H9 (cell line): Measurements from ENCODE around the gene POP4. TPM values are rescaled to one million over a fixed set of nuclear protein-coding genes. Genes with fewer than 3 reads are reported as not detected.

ENCODE experiments used
- DNase-seq: peaks from one replicate; pipeline ENCODE4 v3.0.0-alpha.2; 2017
- H2AFZ ChIP-seq: one replicate; pipeline ENCODE4 v1.6.1; 2013; ENCODE audit warnings: mild to moderate bottlenecking, low read length, control low read depth, moderate library complexity
- H2AK5ac ChIP-seq: 2 replicates; pipeline ENCODE4 v1.6.1; 2013; ENCODE audit warnings: low read length, control low read depth, mixed read lengths; ENCODE audit not compliant: insufficient read length
- H2BK120ac ChIP-seq: one replicate; pipeline ENCODE4 v1.6.1; 2013; ENCODE audit warnings: low read depth, mild to moderate bottlenecking, low read length, control low read depth, inconsistent platforms; ENCODE audit not compliant: poor library complexity, severe bottlenecking
- H2BK12ac ChIP-seq: 2 replicates; pipeline ENCODE4 v1.6.1; 2013; ENCODE audit warnings: low read length, control low read depth, mixed read lengths, low read depth; ENCODE audit not compliant: insufficient read length
- H2BK15ac ChIP-seq: 2 replicates; pipeline ENCODE4 v1.6.1; 2013; ENCODE audit warnings: low read depth, low read length, control low read depth
- H2BK20ac ChIP-seq: one replicate; pipeline ENCODE4 v1.6.1; 2013; ENCODE audit warnings: low read depth, mild to moderate bottlenecking, low read length, control low read depth, inconsistent platforms; ENCODE audit not compliant: poor library complexity, severe bottlenecking
- H2BK5ac ChIP-seq: 2 replicates; pipeline ENCODE4 v1.6.1; 2013; ENCODE audit warnings: low read length, control low read depth, mixed read lengths; ENCODE audit not compliant: insufficient read length
- H3K14ac ChIP-seq: 2 replicates; pipeline ENCODE4 v1.6.1; 2013; ENCODE audit warnings: low read length, control low read depth; ENCODE audit not compliant: insufficient read depth
- H3K18ac ChIP-seq: 2 replicates; pipeline ENCODE4 v1.6.1; 2013; ENCODE audit warnings: low read depth, mild to moderate bottlenecking, mixed read lengths, low read length, control low read depth; ENCODE audit not compliant: insufficient read length
- H3K23ac ChIP-seq: 2 replicates; pipeline ENCODE4 v1.6.1; 2013; ENCODE audit warnings: low read length, control low read depth, mixed read lengths, low read depth; ENCODE audit not compliant: insufficient read length
- H3K23me2 ChIP-seq: 2 replicates; pipeline ENCODE4 v1.6.1; 2013; ENCODE audit warnings: low read depth, mild to moderate bottlenecking, mixed read lengths, low read length, control low read depth; ENCODE audit not compliant: insufficient read length, poor library complexity, severe bottlenecking
- H3K27ac ChIP-seq: 2 replicates; pipeline ENCODE4 v1.5.1; 2013; ENCODE audit warnings: low read length, control low read depth, mixed read lengths, low read depth; ENCODE audit not compliant: insufficient read length
- H3K27me3 ChIP-seq: 2 replicates; pipeline ENCODE4 v1.6.1; 2013; ENCODE audit warnings: low read length, control low read depth, inconsistent platforms; ENCODE audit not compliant: insufficient read depth
- H3K4ac ChIP-seq: 2 replicates; pipeline ENCODE4 v1.6.1; 2013; ENCODE audit warnings: low read depth, mild to moderate bottlenecking, control low read depth, inconsistent platforms, low read length, moderate library complexity
- H3K4me1 ChIP-seq: 2 replicates; pipeline ENCODE4 v1.6.1; 2013; ENCODE audit warnings: low read length, control low read depth, inconsistent platforms; ENCODE audit not compliant: insufficient read depth
- H3K4me2 ChIP-seq: 2 replicates; pipeline ENCODE4 v1.6.1; 2013; ENCODE audit warnings: low read length, control low read depth, mixed read lengths; ENCODE audit not compliant: insufficient read length, insufficient read depth
- H3K56ac ChIP-seq: 2 replicates; pipeline ENCODE4 v1.6.1; 2013; ENCODE audit warnings: low read depth, mild to moderate bottlenecking, mixed read lengths, low read length, control low read depth; ENCODE audit not compliant: insufficient read length
- H3K79me1 ChIP-seq: 2 replicates; pipeline ENCODE4 v1.6.1; 2013; ENCODE audit warnings: low read depth, mild to moderate bottlenecking, moderate library complexity, low read length, control low read depth, inconsistent platforms; ENCODE audit not compliant: insufficient read depth, poor library complexity, severe bottlenecking
- H3K79me2 ChIP-seq: 2 replicates; pipeline ENCODE4 v1.6.1; 2013; ENCODE audit warnings: low read length, control low read depth, inconsistent platforms; ENCODE audit not compliant: insufficient read depth
- H3K9ac ChIP-seq: 2 replicates; pipeline ENCODE4 v1.6.1; 2013; ENCODE audit warnings: low read length, control low read depth, mixed read lengths; ENCODE audit not compliant: insufficient read length; ENCODE audit errors: extremely low read depth
- H3K9me3 ChIP-seq: one replicate; pipeline ENCODE4 v1.6.1; 2013; ENCODE audit warnings: low read depth, low read length, inconsistent platforms; ENCODE audit not compliant: control insufficient read depth
- H3T11ph ChIP-seq: one replicate; pipeline ENCODE4 v1.6.1; 2013; ENCODE audit warnings: mild to moderate bottlenecking, low read length, control low read depth, inconsistent platforms
- H4K20me1 ChIP-seq: one replicate; pipeline ENCODE4 v1.6.1; 2013; ENCODE audit not compliant: control insufficient read depth, insufficient read length, insufficient read depth
- H4K5ac ChIP-seq: 2 replicates; pipeline ENCODE4 v1.6.1; 2013; ENCODE audit warnings: low read depth, mild to moderate bottlenecking, mixed read lengths, low read length, control low read depth; ENCODE audit not compliant: insufficient read length
- H4K8ac ChIP-seq: replicated peaks from 2 replicates; pipeline ENCODE4 v1.6.1; 2013; ENCODE audit warnings: low read length, control low read depth, mixed read lengths, low read depth; ENCODE audit not compliant: insufficient read length
- H4K91ac ChIP-seq: 2 replicates; pipeline ENCODE4 v1.6.1; 2013; ENCODE audit warnings: low read depth, mild to moderate bottlenecking, moderate library complexity, mixed read lengths, low read length, control low read depth; ENCODE audit not compliant: insufficient read length
- H3K27ac Mint-ChIP-seq, 3 experiments: 2 replicates in 2 of 3; 3 replicates in 1 of 3; pipeline ENCODE4 v1.8.0; 2020 to 2021; ENCODE audit warnings: mixed read lengths in 3 of 3, mild to moderate bottlenecking in 1 of 3, moderate library complexity in 1 of 3
- H3K27me3 Mint-ChIP-seq: 2 replicates; pipeline ENCODE4 v1.8.0; 2021; ENCODE audit warnings: low read depth, mild to moderate bottlenecking, moderate library complexity, mixed read lengths
- H3K36me3 Mint-ChIP-seq, 3 experiments: 2 replicates in 2 of 3; 3 replicates in 1 of 3; pipeline ENCODE4 v1.8.0; 2020 to 2021; ENCODE audit warnings: low read depth in 3 of 3, mixed read lengths in 3 of 3; ENCODE audit not compliant: insufficient read depth in 1 of 3
- H3K4me1 Mint-ChIP-seq, 2 experiments: 2 replicates each; pipeline ENCODE4 v1.8.0; 2020; ENCODE audit warnings: mixed read lengths in 2 of 2
- H3K4me3 Mint-ChIP-seq, 2 experiments: 2 replicates in 1 of 2; 3 replicates in 1 of 2; pipeline ENCODE4 v1.8.0; 2020 to 2021; ENCODE audit warnings: mild to moderate bottlenecking in 2 of 2, mixed read lengths in 2 of 2, moderate library complexity in 1 of 2
- H3K9me3 Mint-ChIP-seq, 2 experiments: 2 replicates in 1 of 2; 3 replicates in 1 of 2; pipeline ENCODE4 v1.8.0; 2020; ENCODE audit warnings: mild to moderate bottlenecking in 2 of 2, mixed read lengths in 2 of 2, moderate library complexity in 1 of 2
- WGBS: extraction: QIAGEN DNeasy Blood & Tissue Kit; methylation state at CpG from one replicate; pipeline ENCODE4 v1.1.7; 2013; ENCODE audit warnings: missing lambda C conversion rate, low lambda C conversion rate, mixed read lengths; ENCODE audit not compliant: insufficient read length; ENCODE audit errors: extremely low coverage; 5-methylcytosine and 5-hydroxymethylcytosine counted together
- total RNA-seq: library from RNA; stranded (reverse); gene quantifications from 2 replicates; pipeline ENCODE4 v1.2.1, GENCODE V29; 2021
- TF ChIP-seq, protein P1 (sequence below): fragments of 200-600 bp; sonication (generic); conservative IDR thresholded peaks from 3 replicates; pipeline ENCODE4 v1.8.0; 2021; ENCODE audit warnings: antibody characterized with exemption, mild to moderate bottlenecking

The POP4 gene
- total RNA-seq, 1 experiment from 2014 or later, result 51.4 TPM

DNA sequence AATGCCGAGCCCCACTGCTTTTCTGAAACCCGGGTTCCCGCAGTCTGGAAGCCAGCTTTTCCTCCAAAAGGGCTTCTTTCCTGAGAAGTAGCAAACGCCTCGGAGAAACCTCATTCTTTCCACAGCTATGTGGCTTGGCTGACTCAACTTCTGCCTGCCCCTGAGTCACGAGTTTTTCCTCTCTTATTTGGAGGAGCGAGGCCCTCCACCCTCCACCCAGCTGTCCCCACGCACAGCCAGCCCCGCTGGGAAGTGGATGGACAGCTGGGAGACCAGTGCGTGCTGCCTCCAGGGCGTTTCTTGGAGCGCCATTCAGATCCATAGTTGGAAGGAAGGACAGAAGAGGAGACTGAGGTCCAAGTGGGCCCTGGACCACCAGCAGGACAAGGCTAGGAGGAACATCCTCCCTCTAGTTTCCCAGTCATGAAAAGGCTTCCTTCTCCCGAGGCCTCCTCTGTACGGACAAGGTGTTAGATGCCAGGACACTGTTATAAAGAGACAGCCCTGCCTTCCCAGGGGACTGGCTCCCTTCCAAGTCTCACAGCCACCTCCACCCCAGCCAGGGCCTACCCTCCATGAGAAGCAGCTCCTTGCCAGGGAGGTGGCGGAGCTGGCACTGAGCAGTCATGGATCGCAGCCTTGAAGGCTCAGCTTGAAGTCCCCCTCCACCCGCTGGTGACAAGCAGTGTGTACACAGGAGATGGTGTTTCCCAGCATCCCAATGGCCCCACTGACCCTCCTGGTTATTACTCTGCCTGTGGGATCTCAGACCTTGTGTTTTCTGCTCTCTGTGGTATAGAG is 56.7 kb downstream of the POP4 start:
- Histone ChIP-seq H4K8ac (no peak overlapping the region), H4K20me1 (no peaks in the 10 kb centered on the region), H3K14ac (no peak overlapping the region), H3K27me3 (no peaks in the 10 kb centered on the region), H4K91ac (no peak overlapping the region), H2BK20ac (no peak overlapping the region), H3T11ph (no peak overlapping the region), H3K4ac (no peak overlapping the region), H2BK5ac (no peak overlapping the region), H3K79me2 (no peaks in the 10 kb centered on the region), H3K18ac (no peak overlapping the region), H3K27ac (no peak overlapping the region), H3K56ac (no peak overlapping the region), H3K79me1 (no peaks in the 10 kb centered on the region), H2AK5ac (no peak overlapping the region), H3K9me3 (no peaks in the 10 kb centered on the region), H2BK120ac (no peak overlapping the region), H3K4me2 (no peak overlapping the region), H4K5ac (no peak overlapping the region), H3K9ac (no peak overlapping the region), H3K23me2 (peaks cover 14% of the 10 kb centered on the region), H3K4me1 (peaks cover 8% of the 10 kb centered on the region; the same call in 1 of the 2 replicates), H2BK15ac (no peak overlapping the region), H2BK12ac (no peak overlapping the region), H3K23ac (no peak overlapping the region), H2AFZ (no peak overlapping the region)
- TF ChIP-seq, protein P1, sequence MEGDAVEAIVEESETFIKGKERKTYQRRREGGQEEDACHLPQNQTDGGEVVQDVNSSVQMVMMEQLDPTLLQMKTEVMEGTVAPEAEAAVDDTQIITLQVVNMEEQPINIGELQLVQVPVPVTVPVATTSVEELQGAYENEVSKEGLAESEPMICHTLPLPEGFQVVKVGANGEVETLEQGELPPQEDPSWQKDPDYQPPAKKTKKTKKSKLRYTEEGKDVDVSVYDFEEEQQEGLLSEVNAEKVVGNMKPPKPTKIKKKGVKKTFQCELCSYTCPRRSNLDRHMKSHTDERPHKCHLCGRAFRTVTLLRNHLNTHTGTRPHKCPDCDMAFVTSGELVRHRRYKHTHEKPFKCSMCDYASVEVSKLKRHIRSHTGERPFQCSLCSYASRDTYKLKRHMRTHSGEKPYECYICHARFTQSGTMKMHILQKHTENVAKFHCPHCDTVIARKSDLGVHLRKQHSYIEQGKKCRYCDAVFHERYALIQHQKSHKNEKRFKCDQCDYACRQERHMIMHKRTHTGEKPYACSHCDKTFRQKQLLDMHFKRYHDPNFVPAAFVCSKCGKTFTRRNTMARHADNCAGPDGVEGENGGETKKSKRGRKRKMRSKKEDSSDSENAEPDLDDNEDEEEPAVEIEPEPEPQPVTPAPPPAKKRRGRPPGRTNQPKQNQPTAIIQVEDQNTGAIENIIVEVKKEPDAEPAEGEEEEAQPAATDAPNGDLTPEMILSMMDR, result no peak
- no peak overlapping the region for H3K4me3 Mint-ChIP-seq
- H3K27ac Mint-ChIP-seq, result no peak overlapping the region
- WGBS, result no CpG with 5 or more reads among the region's 17 CpGs
- peaks cover 11 to 16% of the 10 kb centered on the region in 2 experiments for H3K4me1 Mint-ChIP-seq
- DNase-seq, result no peak
- H3K36me3 Mint-ChIP-seq, result peaks cover 0 to 2% (median 0%) of the 10 kb centered on the region in 3 experiments; a peak in 1 of 7 replicates
- no peaks in the 10 kb centered on the region for H3K9me3 Mint-ChIP-seq
- peaks cover 11% of the 10 kb centered on the region for H3K27me3 Mint-ChIP-seq
